BJ (cell line): Measurements from ENCODE around the gene TOX2. TPM values are rescaled to one million over a fixed set of nuclear protein-coding genes. Genes with fewer than 3 reads are reported as not detected.
"Not testable (repeated sequence)": the region's sequence is repeated elsewhere in the genome, so short reads cannot be mapped to it uniquely, and the experiment has no call there.

Experiments used
- CTCF ChIA-PET: fragments of 350-600 bp; formaldehyde crosslinking; extraction: SDS; loops from one replicate; lab custom pipeline; 2021; ENCODE audit warnings: antibody characterized with exemption, inconsistent platforms; lab: Yijun Ruan, JAX
- POLR2A ChIA-PET: fragments of 300-600 bp; sonication (Branson Sonifier 250); formaldehyde crosslinking; extraction: SDS; loops from one replicate; lab custom pipeline; 2021; ENCODE audit warnings: antibody characterized with exemption; lab: Charles Lee
- DNase-seq: peaks from one replicate; pipeline ENCODE4 v3.0.0-alpha.2; 2011; ENCODE audit warnings: low read depth
- H3K27me3 ChIP-seq: 2 replicates; pipeline ENCODE4 v1.6.0; 2011; ENCODE audit warnings: low read length; ENCODE audit not compliant: control insufficient read depth, insufficient read depth
- H3K36me3 ChIP-seq: 2 replicates; pipeline ENCODE4 v1.5.1; 2011; ENCODE audit warnings: low read length; ENCODE audit not compliant: control insufficient read depth, insufficient read depth
- H3K4me3 ChIP-seq: 2 replicates; pipeline ENCODE4 v1.5.1; 2011; ENCODE audit warnings: low read depth, mild to moderate bottlenecking, control low read depth, low read length
- polyA plus RNA-seq: library from polyadenylated mRNA; depleted of rRNA; stranded (reverse); fragments of >200 nt; gene quantifications from 2 replicates; pipeline ENCODE4 v1.2.3, GENCODE V29; 2011
- TF ChIP-seq, protein P1 (sequence below): IDR thresholded peaks from 2 replicates; pipeline ENCODE4 v1.5.1; 2011; ENCODE audit warnings: low read depth, mild to moderate bottlenecking, control low read depth, inconsistent platforms, low read length, moderate library complexity; ENCODE audit not compliant: insufficient read depth

The TOX2 gene
- polyA plus RNA-seq, 1 experiment, result 7.6 TPM

DNA sequence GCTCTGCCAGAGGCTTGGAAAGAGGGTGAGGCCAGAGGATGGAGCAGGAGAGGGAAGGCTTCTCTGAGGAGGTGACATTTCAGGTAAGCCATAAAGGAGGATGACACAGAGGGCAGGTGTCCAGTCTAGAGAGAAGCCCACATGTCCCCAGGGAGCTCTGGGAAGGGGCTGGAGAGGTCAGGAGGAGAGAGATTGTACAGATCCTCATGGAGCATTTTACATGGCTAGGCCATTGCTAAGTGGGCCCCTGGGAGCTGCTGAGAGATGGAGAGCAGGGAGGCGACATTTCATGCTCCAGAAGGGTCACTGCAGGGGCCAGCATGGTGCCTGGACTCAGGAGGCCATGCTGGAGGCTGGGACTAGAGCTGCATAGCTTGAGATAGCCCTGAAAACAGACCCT, 124.5 kb downstream of the TOX2 start:
- no peaks in the 10 kb centered on the region for H3K36me3 ChIP-seq
- TF ChIP-seq, protein P1, sequence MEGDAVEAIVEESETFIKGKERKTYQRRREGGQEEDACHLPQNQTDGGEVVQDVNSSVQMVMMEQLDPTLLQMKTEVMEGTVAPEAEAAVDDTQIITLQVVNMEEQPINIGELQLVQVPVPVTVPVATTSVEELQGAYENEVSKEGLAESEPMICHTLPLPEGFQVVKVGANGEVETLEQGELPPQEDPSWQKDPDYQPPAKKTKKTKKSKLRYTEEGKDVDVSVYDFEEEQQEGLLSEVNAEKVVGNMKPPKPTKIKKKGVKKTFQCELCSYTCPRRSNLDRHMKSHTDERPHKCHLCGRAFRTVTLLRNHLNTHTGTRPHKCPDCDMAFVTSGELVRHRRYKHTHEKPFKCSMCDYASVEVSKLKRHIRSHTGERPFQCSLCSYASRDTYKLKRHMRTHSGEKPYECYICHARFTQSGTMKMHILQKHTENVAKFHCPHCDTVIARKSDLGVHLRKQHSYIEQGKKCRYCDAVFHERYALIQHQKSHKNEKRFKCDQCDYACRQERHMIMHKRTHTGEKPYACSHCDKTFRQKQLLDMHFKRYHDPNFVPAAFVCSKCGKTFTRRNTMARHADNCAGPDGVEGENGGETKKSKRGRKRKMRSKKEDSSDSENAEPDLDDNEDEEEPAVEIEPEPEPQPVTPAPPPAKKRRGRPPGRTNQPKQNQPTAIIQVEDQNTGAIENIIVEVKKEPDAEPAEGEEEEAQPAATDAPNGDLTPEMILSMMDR, result no peak
- no peak for DNase-seq
- CTCF ChIA-PET, result no interaction called here
- H3K4me3 ChIP-seq, result no peak overlapping the region
- POLR2A ChIA-PET, result no interaction called here
- H3K27me3 ChIP-seq, result no peaks in the 10 kb centered on the region

DNA sequence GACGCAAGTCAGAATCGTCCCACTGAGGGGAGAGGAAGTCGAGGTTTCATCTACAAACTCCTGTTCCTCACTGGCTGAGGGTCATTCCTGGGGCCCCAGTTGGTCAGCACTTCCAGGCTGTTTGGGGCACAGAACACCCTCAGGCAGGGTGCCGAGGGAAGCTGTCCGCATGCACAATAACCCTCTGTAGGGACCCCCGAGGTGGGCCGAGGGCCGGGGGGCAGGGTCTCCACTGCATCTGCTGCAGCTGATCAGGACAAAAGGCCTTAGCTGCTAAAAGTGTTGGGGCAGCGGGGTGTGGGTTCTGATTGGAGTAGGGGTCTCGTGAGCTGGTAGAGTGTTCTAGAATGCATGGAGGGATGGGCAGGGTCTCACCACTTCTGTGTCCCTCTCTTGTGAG, 125.1 kb downstream of the TOX2 start:
- ChIA-PET POLR2A (no interaction called here), CTCF (interaction anchor here (1.4 kb wide), 1 partner anchor 22 kb away, joined by 4 read pairs; no protein-coding TSS in a partner anchor)
- H3K36me3 ChIP-seq, result no peaks in the 10 kb centered on the region
- no peak overlapping the region for H3K4me3 ChIP-seq
- DNase-seq, result no peak
- TF ChIP-seq, protein P1, result no peak
- no peaks in the 10 kb centered on the region for H3K27me3 ChIP-seq

DNA sequence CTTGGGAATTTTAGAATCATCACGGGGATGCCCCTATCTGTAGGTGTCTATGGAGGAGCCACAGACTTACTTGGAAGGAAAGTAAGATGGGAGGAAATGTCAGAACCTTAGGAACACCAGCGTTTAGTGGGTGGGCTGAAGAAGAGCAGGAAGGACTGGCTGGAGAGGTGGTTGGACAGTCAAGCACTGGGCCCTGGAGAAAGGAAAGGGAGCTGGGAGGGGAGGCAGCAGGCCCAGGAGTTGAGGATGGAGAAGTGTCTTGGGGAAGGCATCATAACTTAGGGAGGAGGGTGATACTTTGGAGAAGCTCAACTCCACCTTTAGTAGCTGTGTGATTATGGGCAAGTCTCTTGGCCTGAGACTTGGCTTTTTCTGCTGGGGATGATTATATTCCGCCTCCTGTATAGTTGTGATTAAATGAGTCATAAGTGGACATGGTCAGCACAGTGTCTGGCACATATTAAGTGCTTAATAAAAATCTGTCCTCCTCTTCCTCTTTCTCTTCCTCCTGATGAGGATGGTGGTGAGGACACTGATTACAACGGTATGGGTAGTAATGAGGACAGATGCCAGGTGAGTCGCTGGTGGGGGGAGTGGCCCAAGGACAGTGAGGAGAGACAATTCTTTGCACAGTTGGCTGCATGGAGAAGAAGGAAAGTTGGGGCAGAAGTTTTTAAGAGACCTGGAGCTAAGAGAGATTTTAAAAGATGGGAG, 125.7 kb downstream of the TOX2 start:
- CTCF ChIA-PET, result interaction anchor here (1.4 kb wide), 1 partner anchor 22 kb away, joined by 4 read pairs; no protein-coding TSS in a partner anchor
- POLR2A ChIA-PET, result no interaction called here
- no peaks in the 10 kb centered on the region for H3K27me3 ChIP-seq
- no peak for DNase-seq
- TF ChIP-seq, protein P1, result no peak
- H3K4me3 ChIP-seq, result no peak overlapping the region
- no peaks in the 10 kb centered on the region for H3K36me3 ChIP-seq

DNA sequence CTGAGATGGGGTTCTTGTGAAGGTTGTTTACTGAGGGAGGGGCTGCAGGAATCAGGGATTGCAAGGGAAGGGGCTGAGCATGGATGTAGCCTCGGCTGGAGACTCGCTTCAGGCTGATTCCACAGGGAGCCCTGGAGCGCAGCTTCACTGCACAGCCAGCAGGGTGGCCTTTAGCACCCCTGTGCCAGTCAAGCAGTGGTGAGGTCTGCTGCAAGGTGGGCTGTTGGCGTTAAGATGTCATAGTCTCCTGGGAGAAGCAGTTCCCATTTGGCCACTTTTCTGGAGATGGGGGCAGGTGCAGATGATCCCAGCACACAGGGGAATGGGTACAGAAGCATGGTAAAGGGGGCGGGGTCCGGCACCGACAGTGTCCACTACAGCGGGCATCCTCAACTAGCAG, 126.3 kb downstream of the TOX2 start:
- no peaks in the 10 kb centered on the region for H3K36me3 ChIP-seq
- TF ChIP-seq, protein P1, result no peak
- DNase-seq, result no peak
- H3K27me3 ChIP-seq, result no peaks in the 10 kb centered on the region
- ChIA-PET POLR2A (no interaction called here), CTCF (interaction anchor here (1.4 kb wide), 1 partner anchor 23 kb away, joined by 4 read pairs; no protein-coding TSS in a partner anchor)
- H3K4me3 ChIP-seq, result no peak overlapping the region

DNA sequence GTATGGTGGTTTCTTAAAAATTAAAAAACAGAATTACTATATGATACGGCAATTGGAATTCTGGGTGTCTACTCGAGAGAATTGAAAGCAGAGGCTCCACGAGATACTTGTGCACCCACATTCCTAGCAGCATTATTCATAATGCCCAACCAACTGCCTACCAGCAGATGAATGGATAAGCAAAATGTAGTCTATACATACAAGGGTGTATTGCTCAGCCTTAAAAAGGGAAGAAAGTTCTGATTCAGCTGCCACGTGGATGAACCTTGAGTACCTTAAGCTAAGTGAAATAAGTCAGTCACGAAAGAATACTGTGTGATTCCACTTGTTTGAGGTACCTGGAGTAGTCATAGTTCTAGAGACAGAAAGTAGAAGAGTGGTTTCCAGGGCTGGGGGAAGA, 130.1 kb downstream of the TOX2 start:
- H3K4me3 ChIP-seq, H3K36me3 ChIP-seq, DNase-seq, POLR2A ChIA-PET, H3K27me3 ChIP-seq: not testable (repeated sequence)
- CTCF ChIA-PET, result interaction anchor here (1.1 kb wide), 1 partner anchor 14 kb away, joined by 3 read pairs; no protein-coding TSS in a partner anchor
